H9 (cell line): ENCODE data around the gene LIN28B. TPM values are rescaled to one million over a fixed set of nuclear protein-coding genes. Genes with fewer than 3 reads are reported as not detected.

Experiments
- DNase-seq: peaks from one replicate; pipeline ENCODE4 v3.0.0-alpha.2; 2017
- H2AFZ ChIP-seq: one replicate; pipeline ENCODE4 v1.6.1; 2013; ENCODE audit warnings: mild to moderate bottlenecking, low read length, control low read depth, moderate library complexity
- H2AK5ac ChIP-seq: 2 replicates; pipeline ENCODE4 v1.6.1; 2013; ENCODE audit warnings: low read length, control low read depth, mixed read lengths; ENCODE audit not compliant: insufficient read length
- H2BK120ac ChIP-seq: one replicate; pipeline ENCODE4 v1.6.1; 2013; ENCODE audit warnings: low read depth, mild to moderate bottlenecking, low read length, control low read depth, inconsistent platforms; ENCODE audit not compliant: poor library complexity, severe bottlenecking
- H2BK12ac ChIP-seq: 2 replicates; pipeline ENCODE4 v1.6.1; 2013; ENCODE audit warnings: low read length, control low read depth, mixed read lengths, low read depth; ENCODE audit not compliant: insufficient read length
- H2BK15ac ChIP-seq: 2 replicates; pipeline ENCODE4 v1.6.1; 2013; ENCODE audit warnings: low read depth, low read length, control low read depth
- H2BK20ac ChIP-seq: one replicate; pipeline ENCODE4 v1.6.1; 2013; ENCODE audit warnings: low read depth, mild to moderate bottlenecking, low read length, control low read depth, inconsistent platforms; ENCODE audit not compliant: poor library complexity, severe bottlenecking
- H2BK5ac ChIP-seq: 2 replicates; pipeline ENCODE4 v1.6.1; 2013; ENCODE audit warnings: low read length, control low read depth, mixed read lengths; ENCODE audit not compliant: insufficient read length
- H3K14ac ChIP-seq: 2 replicates; pipeline ENCODE4 v1.6.1; 2013; ENCODE audit warnings: low read length, control low read depth; ENCODE audit not compliant: insufficient read depth
- H3K18ac ChIP-seq: 2 replicates; pipeline ENCODE4 v1.6.1; 2013; ENCODE audit warnings: low read depth, mild to moderate bottlenecking, mixed read lengths, low read length, control low read depth; ENCODE audit not compliant: insufficient read length
- H3K23ac ChIP-seq: 2 replicates; pipeline ENCODE4 v1.6.1; 2013; ENCODE audit warnings: low read length, control low read depth, mixed read lengths, low read depth; ENCODE audit not compliant: insufficient read length
- H3K23me2 ChIP-seq: 2 replicates; pipeline ENCODE4 v1.6.1; 2013; ENCODE audit warnings: low read depth, mild to moderate bottlenecking, mixed read lengths, low read length, control low read depth; ENCODE audit not compliant: insufficient read length, poor library complexity, severe bottlenecking
- H3K27ac ChIP-seq: 2 replicates; pipeline ENCODE4 v1.5.1; 2013; ENCODE audit warnings: low read length, control low read depth, mixed read lengths, low read depth; ENCODE audit not compliant: insufficient read length
- H3K27me3 ChIP-seq: 2 replicates; pipeline ENCODE4 v1.6.1; 2013; ENCODE audit warnings: low read length, control low read depth, inconsistent platforms; ENCODE audit not compliant: insufficient read depth
- H3K4ac ChIP-seq: 2 replicates; pipeline ENCODE4 v1.6.1; 2013; ENCODE audit warnings: low read depth, mild to moderate bottlenecking, control low read depth, inconsistent platforms, low read length, moderate library complexity
- H3K4me1 ChIP-seq: 2 replicates; pipeline ENCODE4 v1.6.1; 2013; ENCODE audit warnings: low read length, control low read depth, inconsistent platforms; ENCODE audit not compliant: insufficient read depth
- H3K4me2 ChIP-seq: 2 replicates; pipeline ENCODE4 v1.6.1; 2013; ENCODE audit warnings: low read length, control low read depth, mixed read lengths; ENCODE audit not compliant: insufficient read length, insufficient read depth
- H3K56ac ChIP-seq: 2 replicates; pipeline ENCODE4 v1.6.1; 2013; ENCODE audit warnings: low read depth, mild to moderate bottlenecking, mixed read lengths, low read length, control low read depth; ENCODE audit not compliant: insufficient read length
- H3K79me1 ChIP-seq: 2 replicates; pipeline ENCODE4 v1.6.1; 2013; ENCODE audit warnings: low read depth, mild to moderate bottlenecking, moderate library complexity, low read length, control low read depth, inconsistent platforms; ENCODE audit not compliant: insufficient read depth, poor library complexity, severe bottlenecking
- H3K79me2 ChIP-seq: 2 replicates; pipeline ENCODE4 v1.6.1; 2013; ENCODE audit warnings: low read length, control low read depth, inconsistent platforms; ENCODE audit not compliant: insufficient read depth
- H3K9ac ChIP-seq: 2 replicates; pipeline ENCODE4 v1.6.1; 2013; ENCODE audit warnings: low read length, control low read depth, mixed read lengths; ENCODE audit not compliant: insufficient read length; ENCODE audit errors: extremely low read depth
- H3K9me3 ChIP-seq: one replicate; pipeline ENCODE4 v1.6.1; 2013; ENCODE audit warnings: low read depth, low read length, inconsistent platforms; ENCODE audit not compliant: control insufficient read depth
- H3T11ph ChIP-seq: one replicate; pipeline ENCODE4 v1.6.1; 2013; ENCODE audit warnings: mild to moderate bottlenecking, low read length, control low read depth, inconsistent platforms
- H4K20me1 ChIP-seq: one replicate; pipeline ENCODE4 v1.6.1; 2013; ENCODE audit not compliant: control insufficient read depth, insufficient read length, insufficient read depth
- H4K5ac ChIP-seq: 2 replicates; pipeline ENCODE4 v1.6.1; 2013; ENCODE audit warnings: low read depth, mild to moderate bottlenecking, mixed read lengths, low read length, control low read depth; ENCODE audit not compliant: insufficient read length
- H4K8ac ChIP-seq: replicated peaks from 2 replicates; pipeline ENCODE4 v1.6.1; 2013; ENCODE audit warnings: low read length, control low read depth, mixed read lengths, low read depth; ENCODE audit not compliant: insufficient read length
- H4K91ac ChIP-seq: 2 replicates; pipeline ENCODE4 v1.6.1; 2013; ENCODE audit warnings: low read depth, mild to moderate bottlenecking, moderate library complexity, mixed read lengths, low read length, control low read depth; ENCODE audit not compliant: insufficient read length
- H3K27ac Mint-ChIP-seq, 3 experiments: 2 replicates in 2 of 3; 3 replicates in 1 of 3; pipeline ENCODE4 v1.8.0; 2020 to 2021; ENCODE audit warnings: mixed read lengths in 3 of 3, mild to moderate bottlenecking in 1 of 3, moderate library complexity in 1 of 3
- H3K27me3 Mint-ChIP-seq: 2 replicates; pipeline ENCODE4 v1.8.0; 2021; ENCODE audit warnings: low read depth, mild to moderate bottlenecking, moderate library complexity, mixed read lengths
- H3K36me3 Mint-ChIP-seq, 3 experiments: 2 replicates in 2 of 3; 3 replicates in 1 of 3; pipeline ENCODE4 v1.8.0; 2020 to 2021; ENCODE audit warnings: low read depth in 3 of 3, mixed read lengths in 3 of 3; ENCODE audit not compliant: insufficient read depth in 1 of 3
- H3K4me1 Mint-ChIP-seq, 2 experiments: 2 replicates each; pipeline ENCODE4 v1.8.0; 2020; ENCODE audit warnings: mixed read lengths in 2 of 2
- H3K4me3 Mint-ChIP-seq, 2 experiments: 2 replicates in 1 of 2; 3 replicates in 1 of 2; pipeline ENCODE4 v1.8.0; 2020 to 2021; ENCODE audit warnings: mild to moderate bottlenecking in 2 of 2, mixed read lengths in 2 of 2, moderate library complexity in 1 of 2
- H3K9me3 Mint-ChIP-seq, 2 experiments: 2 replicates in 1 of 2; 3 replicates in 1 of 2; pipeline ENCODE4 v1.8.0; 2020; ENCODE audit warnings: mild to moderate bottlenecking in 2 of 2, mixed read lengths in 2 of 2, moderate library complexity in 1 of 2
- CTCF ChIP-seq: fragments of 200-600 bp; sonication (generic); conservative IDR thresholded peaks from 3 replicates; pipeline ENCODE4 v1.8.0; 2021; ENCODE audit warnings: antibody characterized with exemption, mild to moderate bottlenecking
- WGBS: extraction: QIAGEN DNeasy Blood & Tissue Kit; methylation state at CpG from one replicate; pipeline ENCODE4 v1.1.7; 2013; ENCODE audit warnings: missing lambda C conversion rate, low lambda C conversion rate, mixed read lengths; ENCODE audit not compliant: insufficient read length; ENCODE audit errors: extremely low coverage; 5-methylcytosine and 5-hydroxymethylcytosine counted together
- total RNA-seq: library from RNA; stranded (reverse); gene quantifications from 2 replicates; pipeline ENCODE4 v1.2.1, GENCODE V29; 2021

Gene LIN28B
- total RNA-seq, 1 experiment from 2014 or later, result 110 TPM

- no peak overlapping the region for H3K4ac ChIP-seq
- TF ChIP-seq CTCF, result no peak
- no peak overlapping the region for H3K9ac ChIP-seq
- H3K79me1 ChIP-seq, result no peaks in the 10 kb centered on the region
- no peak overlapping the region for H2AFZ ChIP-seq
- peak overlapping the region; percentile 56 for H3K27ac ChIP-seq
- no peaks in the 10 kb centered on the region for H4K20me1 ChIP-seq
- H3K4me3 Mint-ChIP-seq, result peak overlapping the region in 1 of 2 experiments; percentile 22; a peak in 2 of 5 replicates
- peak overlapping the region; percentile 92 to 100 (median 95); a peak in 6 of 7 replicates for H3K27ac Mint-ChIP-seq
- H3K4me2 ChIP-seq, result no peak overlapping the region
- no peak overlapping the region for H4K8ac ChIP-seq
- H2AK5ac ChIP-seq, result no peak overlapping the region
- H2BK12ac ChIP-seq, result no peak overlapping the region
- no CpG with 5 or more reads among the region's 1 CpG for WGBS
- no peaks in the 10 kb centered on the region for H3K36me3 Mint-ChIP-seq
- no peak overlapping the region for H3K14ac ChIP-seq
- no peak overlapping the region for H2BK5ac ChIP-seq
- no peaks in the 10 kb centered on the region for H3K9me3 ChIP-seq
- H3K23ac ChIP-seq, result no peak overlapping the region
- no peak overlapping the region for H2BK120ac ChIP-seq
- no peak overlapping the region for H3K56ac ChIP-seq
- H3K27me3 ChIP-seq, result no peaks in the 10 kb centered on the region
- H3K79me2 ChIP-seq, result peaks cover 2% of the 10 kb centered on the region; the same call in 1 of the 2 replicates
- H3K4me1 ChIP-seq, result peaks cover 2% of the 10 kb centered on the region; the same call in 1 of the 2 replicates
- peaks cover 18% of the 10 kb centered on the region for H3K23me2 ChIP-seq
- no peak overlapping the region for H4K5ac ChIP-seq
- no peak for DNase-seq
- no peak overlapping the region for H4K91ac ChIP-seq
- no peaks in the 10 kb centered on the region for H3K27me3 Mint-ChIP-seq
- no peak overlapping the region for H2BK15ac ChIP-seq
- H3K18ac ChIP-seq, result no peak overlapping the region
- H3T11ph ChIP-seq, result no peak overlapping the region
- peaks cover 54 to 62% of the 10 kb centered on the region in 2 experiments for H3K4me1 Mint-ChIP-seq
- no peaks in the 10 kb centered on the region; a peak in 1 of 5 replicates for H3K9me3 Mint-ChIP-seq
- no peak overlapping the region for H2BK20ac ChIP-seq
Measured at GRCh38 chr6:104951677-104952076, 5.2 kb upstream of the LIN28B start.
